Prostate gland (tissue), 2 donors: ENCODE data around the gene CDH13.

ENCODE experiments used
- POLR2A ChIP-seq: fragments of 450-650 bp; IDR thresholded peaks from one replicate; pipeline ENCODE4 v1.6.1; 2016; ENCODE audit warnings: antibody characterized with exemption, mild to moderate bottlenecking
- POLR2AphosphoS5 ChIP-seq: sonication (generic); formaldehyde crosslinking; IDR thresholded peaks from one replicate; pipeline ENCODE4 v1.6.1; 2017; ENCODE audit warnings: antibody characterized with exemption
- TF ChIP-seq, protein P1 (sequence below), 4 experiments: fragments of 200-600 bp in 2 of 4; fragments of 450-650 bp in 2 of 4; sonication (generic) in 2 of 4; IDR thresholded peaks; 1 replicate in 3 of 4; 2 replicates in 1 of 4; pipeline ENCODE4 v1.5.1; 2016 to 2019; ENCODE audit warnings: antibody characterized with exemption in 4 of 4, mild to moderate bottlenecking in 2 of 4, moderate library complexity in 2 of 4

DNA sequence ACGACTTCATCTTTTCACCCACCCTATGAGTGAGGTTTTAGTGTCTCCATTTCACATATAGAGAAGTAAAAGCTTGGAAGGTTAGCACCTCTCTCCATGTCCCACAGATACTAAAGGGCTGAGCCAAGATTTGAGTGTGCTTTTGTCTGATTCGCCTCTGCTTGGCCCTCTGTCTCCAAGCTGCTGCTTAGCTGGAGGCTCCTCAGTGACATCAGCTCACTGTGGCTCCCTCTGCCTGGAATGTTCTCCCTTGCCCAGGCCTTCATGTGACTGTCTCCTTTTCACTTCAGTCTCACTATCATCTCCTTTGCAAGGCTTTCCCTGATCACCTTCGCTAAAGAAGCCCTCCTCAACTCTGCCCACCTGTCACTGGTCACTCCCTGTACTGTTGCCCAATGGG is 1096.5 kb downstream of the CDH13 start:
- no peak for TF ChIP-seq POLR2A
- TF ChIP-seq, protein P1, sequence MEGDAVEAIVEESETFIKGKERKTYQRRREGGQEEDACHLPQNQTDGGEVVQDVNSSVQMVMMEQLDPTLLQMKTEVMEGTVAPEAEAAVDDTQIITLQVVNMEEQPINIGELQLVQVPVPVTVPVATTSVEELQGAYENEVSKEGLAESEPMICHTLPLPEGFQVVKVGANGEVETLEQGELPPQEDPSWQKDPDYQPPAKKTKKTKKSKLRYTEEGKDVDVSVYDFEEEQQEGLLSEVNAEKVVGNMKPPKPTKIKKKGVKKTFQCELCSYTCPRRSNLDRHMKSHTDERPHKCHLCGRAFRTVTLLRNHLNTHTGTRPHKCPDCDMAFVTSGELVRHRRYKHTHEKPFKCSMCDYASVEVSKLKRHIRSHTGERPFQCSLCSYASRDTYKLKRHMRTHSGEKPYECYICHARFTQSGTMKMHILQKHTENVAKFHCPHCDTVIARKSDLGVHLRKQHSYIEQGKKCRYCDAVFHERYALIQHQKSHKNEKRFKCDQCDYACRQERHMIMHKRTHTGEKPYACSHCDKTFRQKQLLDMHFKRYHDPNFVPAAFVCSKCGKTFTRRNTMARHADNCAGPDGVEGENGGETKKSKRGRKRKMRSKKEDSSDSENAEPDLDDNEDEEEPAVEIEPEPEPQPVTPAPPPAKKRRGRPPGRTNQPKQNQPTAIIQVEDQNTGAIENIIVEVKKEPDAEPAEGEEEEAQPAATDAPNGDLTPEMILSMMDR (IDR thresholded peaks at IDR 0.05): no peak
- no peak for TF ChIP-seq POLR2AphosphoS5
